A673 (cell line): Measurements from ENCODE around the gene OMP. TPM values are rescaled to one million over a fixed set of nuclear protein-coding genes. Genes with fewer than 3 reads are reported as not detected.

ENCODE experiments used
- BruUV-seq: library from RNA; stranded (reverse); fragments of 400-500 nt; replicated peaks from 2 replicates; lab custom pipeline; 2021; lab: Mats Ljungman, UMichigan
- CTCF ChIA-PET: fragments of 300-600 bp; sonication (Branson Sonifier 250); formaldehyde crosslinking; loops from one replicate; lab custom pipeline; 2022; ENCODE audit warnings: antibody characterized with exemption; lab: Charles Lee
- POLR2A ChIA-PET: fragments of 300-600 bp; sonication (Branson Sonifier 250); formaldehyde crosslinking; loops from one replicate; lab custom pipeline; 2022; ENCODE audit warnings: antibody characterized with exemption; ENCODE audit not compliant: low non-redundant PET; lab: Charles Lee
- DNase-seq: peaks from one replicate; pipeline ENCODE4 v3.0.0-alpha.2; 2015; ENCODE audit warnings: low spot score
- H3K27ac ChIP-seq: fragments of 200-600 bp; sonication (generic); 2 replicates; pipeline ENCODE4 v1.5.1; 2016; ENCODE audit warnings: mixed run types, low read depth, mild to moderate bottlenecking, mixed read lengths, antibody characterized with exemption, low read length; ENCODE audit not compliant: poor library complexity, severe bottlenecking
- H3K27me3 ChIP-seq: fragments of 200-600 bp; sonication (generic); replicated peaks from 2 replicates; pipeline ENCODE4 v1.6.1; 2017; ENCODE audit warnings: mixed run types, low read depth, mild to moderate bottlenecking, mixed read lengths, antibody characterized with exemption, low read length; ENCODE audit not compliant: insufficient read depth, poor library complexity
- H3K36me3 ChIP-seq: fragments of 200-600 bp; sonication (generic); 2 replicates; pipeline ENCODE4 v1.6.1; 2016; ENCODE audit warnings: mixed run types, mild to moderate bottlenecking, mixed read lengths, antibody characterized with exemption, low read length; ENCODE audit not compliant: insufficient read depth, poor library complexity, severe bottlenecking
- H3K4me1 ChIP-seq: fragments of 200-600 bp; sonication (generic); 2 replicates; pipeline ENCODE4 v1.6.1; 2017; ENCODE audit warnings: mixed run types, mild to moderate bottlenecking, mixed read lengths, antibody characterized with exemption, low read length; ENCODE audit not compliant: insufficient read depth, poor library complexity, severe bottlenecking
- H3K4me3 ChIP-seq: fragments of 200-600 bp; sonication (generic); 2 replicates; pipeline ENCODE4 v1.5.1; 2016; ENCODE audit warnings: low read depth, mixed run types, mild to moderate bottlenecking, mixed read lengths, low read length; ENCODE audit not compliant: poor library complexity, severe bottlenecking
- H3K9me3 ChIP-seq: fragments of 200-600 bp; sonication (generic); 2 replicates; pipeline ENCODE4 v1.6.1; 2016; ENCODE audit warnings: mixed run types, low read depth, mild to moderate bottlenecking, mixed read lengths, antibody characterized with exemption, low read length; ENCODE audit not compliant: poor library complexity, severe bottlenecking
- CTCF ChIP-seq: fragments of 300-800, 200-600 bp; sonication (generic); conservative IDR thresholded peaks from 2 replicates; pipeline ENCODE4 v1.5.1; 2017; ENCODE audit warnings: low read depth, mild to moderate bottlenecking, antibody characterized with exemption, low read length, moderate library complexity, mixed read lengths
- EZH2 ChIP-seq: fragments of 200-600 bp; sonication (generic); IDR thresholded peaks from 2 replicates; pipeline ENCODE4 v1.6.1; 2017; ENCODE audit warnings: borderline replicate concordance, low read depth, mild to moderate bottlenecking, mixed read lengths, antibody characterized with exemption, low read length; ENCODE audit not compliant: poor library complexity, severe bottlenecking
- intact Hi-C: fragments of 100-400 bp; cut with micrococcal nuclease; formaldehyde crosslinking; loops from one replicate; pipeline ENCODE4 v1.10.0; 2022; ENCODE audit not compliant: unreplicated experiment
- total RNA-seq: library from RNA; stranded (reverse); gene quantifications from 2 replicates; pipeline ENCODE4 v1.2.3, GENCODE V29; 2021

The OMP gene
- total RNA-seq, 1 experiment from 2014 or later: not detected

GRCh38 chr11:77121096-77121640 lies 18.5 kb downstream of the OMP start:
- ChIA-PET POLR2A (no interaction called here), CTCF (interaction anchor here (0.6 kb wide), 1 partner anchor 74 kb away, joined by 8 read pairs; no protein-coding TSS in a partner anchor)
- Histone ChIP-seq H3K4me3 (no peak overlapping the region), H3K4me1 (no peaks in the 10 kb centered on the region), H3K27ac (no peak overlapping the region), H3K36me3 (no peaks in the 10 kb centered on the region), H3K9me3 (no peaks in the 10 kb centered on the region), H3K27me3 (no peaks in the 10 kb centered on the region)
- intact Hi-C loops: no loop called here
- BruUV-seq: no TSS peak
- DNase-seq: no peak
- TF ChIP-seq EZH2: no peak
- TF ChIP-seq CTCF: no peak

- TF ChIP-seq EZH2: no peak
- TF ChIP-seq CTCF: no peak
- H3K4me3 ChIP-seq: no peak overlapping the region
- no peak for DNase-seq
- intact Hi-C loops: no loop called here
- ChIA-PET POLR2A (no interaction called here), CTCF (no interaction called here)
- no TSS peak for BruUV-seq
- no peak overlapping the region for H3K27ac ChIP-seq
- no peaks in the 10 kb centered on the region for H3K9me3 ChIP-seq
- no peaks in the 10 kb centered on the region for H3K27me3 ChIP-seq
- no peaks in the 10 kb centered on the region for H3K36me3 ChIP-seq
- H3K4me1 ChIP-seq: no peaks in the 10 kb centered on the region
Observed at GRCh38 chr11:77121876-77122575, 19.4 kb downstream of the OMP start.

GRCh38 chr11:77122576-77123212 lies 20.1 kb downstream of the OMP start:
- H3K9me3 ChIP-seq: no peaks in the 10 kb centered on the region
- DNase-seq: no peak
- no peaks in the 10 kb centered on the region for H3K4me1 ChIP-seq
- no peak for TF ChIP-seq CTCF
- TF ChIP-seq EZH2: no peak
- no peaks in the 10 kb centered on the region for H3K36me3 ChIP-seq
- ChIA-PET POLR2A (no interaction called here), CTCF (no interaction called here)
- no peak overlapping the region for H3K27ac ChIP-seq
- H3K4me3 ChIP-seq: no peak overlapping the region
- no TSS peak for BruUV-seq
- no peaks in the 10 kb centered on the region for H3K27me3 ChIP-seq
- intact Hi-C loops: no loop called here
